B cell (primary cell): ENCODE data around the gene NEBL. TPM values are rescaled to one million over a fixed set of nuclear protein-coding genes. Genes with fewer than 3 reads are reported as not detected.

Source experiments
- ATAC-seq: fragments of 200-7000 bp; cut with Tn5 transposase; one replicate; pipeline ENCODE4 v1.10.0; 2021; ENCODE audit warnings: low read depth, mild to moderate bottlenecking, moderate number of reproducible peaks, moderate library complexity
- CTCF ChIA-PET: fragments of 350-600 bp; sonication (Branson Sonifier 250); formaldehyde crosslinking; loops from one replicate; lab custom pipeline; 2021; ENCODE audit warnings: antibody characterized with exemption, inconsistent platforms; lab: Charles Lee
- POLR2A ChIA-PET: fragments of 350-600 bp; sonication (Branson Sonifier 250); formaldehyde crosslinking; loops from one replicate; lab custom pipeline; 2021; ENCODE audit warnings: antibody characterized with exemption; lab: Charles Lee
- DNase-seq: peaks from one replicate; pipeline ENCODE4 v3.0.0; 2013
- H2AFZ ChIP-seq: 2 replicates; pipeline ENCODE4 v1.6.1; 2012; ENCODE audit warnings: mild to moderate bottlenecking, low read depth, low read length; ENCODE audit not compliant: insufficient read depth, poor library complexity, severe bottlenecking
- H3K27ac ChIP-seq, 2 donors: 1 replicate in 1 of 2; 2 replicates in 1 of 2; pipeline ENCODE4 v1.5.1; 2012 to 2013; ENCODE audit warnings: low read length in 2 of 2, mild to moderate bottlenecking in 2 of 2, moderate library complexity in 1 of 2
- H3K27me3 ChIP-seq, 4 experiments: fragments of 200-600 bp in 1 of 4; sonication (generic) in 1 of 4; replicated peaks in 1 of 4; 1 replicate in 2 of 4; 2 replicates in 2 of 4; pipeline versions ENCODE4 v1.6.1 to v1.7.0; 2013 to 2016; ENCODE audit warnings: low read length in 3 of 4, mild to moderate bottlenecking in 2 of 4, mixed read lengths in 1 of 4, moderate library complexity in 1 of 4; ENCODE audit not compliant: insufficient read depth in 4 of 4, control insufficient read depth in 3 of 4; ENCODE audit errors: control extremely low read depth in 1 of 4
- H3K36me3 ChIP-seq, 2 experiments: replicated peaks in 1 of 2; 1 replicate in 1 of 2; 2 replicates in 1 of 2; pipeline versions ENCODE4 v1.6.1 to v1.7.1; 2013; ENCODE audit warnings: low read length in 1 of 2; ENCODE audit not compliant: insufficient read depth in 2 of 2, control insufficient read depth in 1 of 2; ENCODE audit errors: control extremely low read depth in 1 of 2, extremely low read depth in 1 of 2
- H3K4me1 ChIP-seq, 2 donors: fragments of 200-600 bp in 1 of 2; sonication (generic) in 1 of 2; 1 replicate in 1 of 2; 2 replicates in 1 of 2; pipeline versions ENCODE4 v1.5.1 to v1.6.1; 2013 to 2017; ENCODE audit warnings: low read length in 2 of 2; ENCODE audit not compliant: control insufficient read depth in 2 of 2, insufficient read depth in 2 of 2
- H3K4me2 ChIP-seq: replicated peaks from 2 replicates; pipeline ENCODE3; 2012; ENCODE audit warnings: mild to moderate bottlenecking, low read depth, low read length; ENCODE audit not compliant: poor library complexity, severe bottlenecking
- H3K4me3 ChIP-seq, 5 experiments: fragments of 200-600 bp in 1 of 5; sonication (generic) in 1 of 5; 1 replicate in 3 of 5; 2 replicates in 2 of 5; pipeline versions ENCODE4 v1.5.1 to v1.7.0; 2011 to 2016; ENCODE audit warnings: low read length in 4 of 5, mild to moderate bottlenecking in 4 of 5, low read depth in 2 of 5, control low read depth in 1 of 5, moderate library complexity in 1 of 5; ENCODE audit not compliant: insufficient read depth in 1 of 5; ENCODE audit errors: control extremely low read depth in 1 of 5, extremely low read depth in 1 of 5
- H3K79me2 ChIP-seq: fragments of 200-600 bp; sonication (generic); one replicate; pipeline ENCODE4 v1.6.0; 2016; ENCODE audit warnings: low read length; ENCODE audit not compliant: control insufficient read depth, insufficient read depth
- H3K9ac ChIP-seq: fragments of 200-600 bp; sonication (generic); 2 replicates; pipeline ENCODE4 v1.6.1; 2017; ENCODE audit warnings: mild to moderate bottlenecking, low read length, moderate library complexity
- H3K9me3 ChIP-seq, 3 donors: one replicate each; pipeline versions ENCODE4 v1.6.1 to v1.7.1; 2013; ENCODE audit warnings: low read length in 2 of 3; ENCODE audit not compliant: control insufficient read depth in 2 of 3, insufficient read depth in 1 of 3; ENCODE audit errors: control extremely low read depth in 1 of 3
- H4K20me1 ChIP-seq: 2 replicates; pipeline ENCODE4 v1.6.0; 2012; ENCODE audit warnings: mild to moderate bottlenecking, low read length; ENCODE audit not compliant: insufficient read depth, control insufficient read depth, poor library complexity, severe bottlenecking
- H3K27ac Mint-ChIP-seq: one replicate; pipeline ENCODE4 v1.8.0; 2021; ENCODE audit warnings: mixed read lengths
- H3K27me3 Mint-ChIP-seq: one replicate; pipeline ENCODE4 v1.8.0; 2021; ENCODE audit warnings: mixed read lengths
- H3K4me1 Mint-ChIP-seq: one replicate; pipeline ENCODE4 v1.8.0; 2021; ENCODE audit warnings: mixed read lengths
- H3K4me3 Mint-ChIP-seq: one replicate; pipeline ENCODE4 v1.8.0; 2021; ENCODE audit warnings: mixed read lengths
- H3K9me3 Mint-ChIP-seq: one replicate; pipeline ENCODE4 v1.8.0; 2022; ENCODE audit warnings: mixed read lengths; ENCODE audit not compliant: insufficient read depth
- EZH2 ChIP-seq: IDR thresholded peaks from 2 replicates; pipeline ENCODE4 v1.6.1; 2012; ENCODE audit warnings: borderline replicate concordance, low read depth, mild to moderate bottlenecking, moderate library complexity, low read length; ENCODE audit not compliant: insufficient read depth, poor library complexity, severe bottlenecking
- WGBS: methylation state at CpG from one replicate; pipeline ENCODE4 v1.1.5; 2013; ENCODE audit warnings: missing lambda C conversion rate; ENCODE audit not compliant: insufficient coverage; 5-methylcytosine and 5-hydroxymethylcytosine counted together
- intact Hi-C: fragments of 100-400 bp; cut with micrococcal nuclease; formaldehyde crosslinking; loops from one replicate; pipeline ENCODE4 v1.10.0; 2022
- polyA plus RNA-seq: library from polyadenylated mRNA; depleted of rRNA; stranded (reverse); fragments of >200 nt; gene quantifications from 2 replicates; pipeline ENCODE4 v1.2.3, GENCODE V29; 2012
- total RNA-seq, 2 donors: library from RNA; stranded (reverse); fragments of 120-200 nt in 1 of 2; gene quantifications; 1 replicate in 1 of 2; 2 replicates in 1 of 2; pipeline versions ENCODE4 v1.2.3 to v1.2.4, GENCODE V29; 2013 to 2022
- TF ChIP-seq, protein P1 (sequence below): fragments of 200-600 bp; IDR thresholded peaks from one replicate; pipeline ENCODE4 v1.8.0; 2022; ENCODE audit warnings: antibody characterized with exemption, mild to moderate bottlenecking

Gene NEBL
- total and polyA plus RNA-seq, 2 donors (not counting 1 experiment from before 2014, with no cell fraction given), result not detected

DNA sequence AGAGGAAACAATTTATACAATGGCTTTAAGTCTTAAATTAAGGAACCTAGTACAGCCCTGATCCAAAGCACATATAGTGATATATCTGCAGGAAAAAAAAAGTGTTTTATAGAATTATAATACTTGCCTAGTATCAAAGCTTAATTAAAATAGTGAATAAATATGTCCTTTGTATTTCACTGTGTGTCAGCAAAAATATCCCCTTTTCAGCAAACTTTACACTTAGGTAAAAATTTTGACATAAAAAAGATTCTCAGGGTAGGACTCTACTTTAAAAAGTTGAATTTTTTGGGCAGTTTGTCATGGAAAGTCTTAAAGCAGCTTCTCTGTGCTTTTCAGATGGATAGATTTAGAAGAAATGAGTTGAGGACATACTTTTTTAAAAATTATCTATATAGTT, 12.7 kb upstream of the NEBL start:
- no peaks in the 10 kb centered on the region for H3K4me1 Mint-ChIP-seq
- no peak overlapping the region for H3K4me2 ChIP-seq
- H3K4me3 Mint-ChIP-seq, result no peak overlapping the region

GRCh38 chr10:20908391-20908790, 11.3 kb upstream of the NEBL start:
- 100% methylated on average over 2 of the region's 3 CpGs for WGBS
- intact Hi-C loops, result no loop called here
- Histone ChIP-seq H3K36me3 (no peaks in the 10 kb centered on the region), H3K9ac (no peak overlapping the region), H3K4me1 (no peaks in the 10 kb centered on the region), H3K27ac (no peak overlapping the region), H2AFZ (no peak overlapping the region), H3K79me2 (no peaks in the 10 kb centered on the region), H3K4me3 (no peak overlapping the region), H3K9me3 (no peaks in the 10 kb centered on the region), H3K4me2 (no peak overlapping the region), H3K27me3 (no peaks in the 10 kb centered on the region), H4K20me1 (no peaks in the 10 kb centered on the region)
- Mint-ChIP-seq H3K27ac (no peak overlapping the region), H3K4me3 (no peak overlapping the region), H3K9me3 (no peaks in the 10 kb centered on the region), H3K27me3 (peaks cover 4% of the 10 kb centered on the region), H3K4me1 (no peaks in the 10 kb centered on the region)
- POLR2A ChIA-PET, result no interaction called here
- TF ChIP-seq, protein P1, sequence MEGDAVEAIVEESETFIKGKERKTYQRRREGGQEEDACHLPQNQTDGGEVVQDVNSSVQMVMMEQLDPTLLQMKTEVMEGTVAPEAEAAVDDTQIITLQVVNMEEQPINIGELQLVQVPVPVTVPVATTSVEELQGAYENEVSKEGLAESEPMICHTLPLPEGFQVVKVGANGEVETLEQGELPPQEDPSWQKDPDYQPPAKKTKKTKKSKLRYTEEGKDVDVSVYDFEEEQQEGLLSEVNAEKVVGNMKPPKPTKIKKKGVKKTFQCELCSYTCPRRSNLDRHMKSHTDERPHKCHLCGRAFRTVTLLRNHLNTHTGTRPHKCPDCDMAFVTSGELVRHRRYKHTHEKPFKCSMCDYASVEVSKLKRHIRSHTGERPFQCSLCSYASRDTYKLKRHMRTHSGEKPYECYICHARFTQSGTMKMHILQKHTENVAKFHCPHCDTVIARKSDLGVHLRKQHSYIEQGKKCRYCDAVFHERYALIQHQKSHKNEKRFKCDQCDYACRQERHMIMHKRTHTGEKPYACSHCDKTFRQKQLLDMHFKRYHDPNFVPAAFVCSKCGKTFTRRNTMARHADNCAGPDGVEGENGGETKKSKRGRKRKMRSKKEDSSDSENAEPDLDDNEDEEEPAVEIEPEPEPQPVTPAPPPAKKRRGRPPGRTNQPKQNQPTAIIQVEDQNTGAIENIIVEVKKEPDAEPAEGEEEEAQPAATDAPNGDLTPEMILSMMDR, result no peak
- TF ChIP-seq EZH2, result no peak
- CTCF ChIA-PET, result no interaction called here
- DNase-seq (no peak), ATAC-seq (no peak)

More for the DNA sequence above, 12.7 kb upstream of the NEBL start:
- Histone ChIP-seq H3K79me2 (no peaks in the 10 kb centered on the region), H3K4me3 (no peak overlapping the region), H4K20me1 (no peaks in the 10 kb centered on the region), H2AFZ (no peak overlapping the region), H3K4me1 (no peaks in the 10 kb centered on the region), H3K27ac (no peak overlapping the region), H3K9me3 (no peaks in the 10 kb centered on the region), H3K27me3 (no peaks in the 10 kb centered on the region), H3K36me3 (no peaks in the 10 kb centered on the region), H3K9ac (no peak overlapping the region)
- TF ChIP-seq, protein P1, result no peak
- no peak for TF ChIP-seq EZH2
- ChIA-PET POLR2A (no interaction called here), CTCF (no interaction called here)
- DNase-seq (no peak), ATAC-seq (no peak)
- Mint-ChIP-seq H3K9me3 (no peaks in the 10 kb centered on the region), H3K27ac (no peak overlapping the region), H3K27me3 (peaks cover 8% of the 10 kb centered on the region)
- intact Hi-C loops, result no loop called here
